ENCODE measurements around the gene SLC7A5. TPM values are rescaled to one million over a fixed set of nuclear protein-coding genes. Genes with fewer than 3 reads are reported as not detected.

SLC7A5 gene
- polyA plus RNA-seq, 2 of the 4 experiments (the other 2 are of a cell fraction): 265 to 972 TPM

DNA sequence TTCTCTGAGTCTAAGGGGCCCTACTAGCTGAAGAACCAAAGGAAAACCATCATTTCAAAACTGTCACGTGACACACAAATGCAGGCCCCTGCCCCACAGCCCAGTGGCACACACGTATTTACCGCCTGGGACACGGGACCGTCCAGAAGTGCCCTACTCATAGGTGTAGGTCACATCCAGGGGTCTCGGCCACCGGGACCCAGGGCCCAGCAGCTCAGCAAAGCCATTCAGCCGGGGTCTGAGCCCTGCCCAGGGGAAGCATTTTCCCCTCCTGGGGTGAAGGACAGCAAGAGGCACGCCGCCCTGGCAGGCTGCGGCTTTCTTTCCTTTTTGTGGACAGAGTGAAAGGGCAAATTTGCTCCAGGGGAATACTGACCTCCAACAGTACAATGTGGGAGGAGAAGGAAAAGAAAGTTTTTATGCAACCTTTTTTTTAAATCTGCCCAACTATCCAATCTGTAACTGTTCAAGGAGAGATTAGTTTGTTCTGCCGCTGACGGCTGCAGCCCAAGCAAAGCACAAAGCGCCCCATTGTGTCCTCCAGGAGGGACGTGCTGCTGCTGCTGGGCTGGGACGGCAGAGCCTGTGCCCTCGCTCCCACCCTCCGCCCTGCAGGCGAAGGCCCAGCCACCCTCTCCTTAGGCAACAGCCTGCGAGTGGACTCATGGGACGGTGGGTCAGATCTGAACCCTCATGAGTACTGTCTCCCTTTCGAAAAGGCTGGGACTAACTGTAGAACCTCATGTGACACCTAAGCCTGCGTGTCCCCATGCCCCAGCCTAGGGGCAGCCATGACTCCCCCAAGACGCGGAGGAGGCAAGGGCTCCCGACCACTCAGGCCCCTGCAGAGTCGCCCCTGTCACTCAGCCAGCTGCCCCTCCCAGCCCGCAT lies 21.3 kb downstream of the SLC7A5 start (continued):
- no peak for TF ChIP-seq REST (IDR thresholded peaks at IDR 0.05)
- TF ChIP-seq EHF (CRISPR knock-in tag; IDR thresholded peaks at IDR 0.05): 0 out of 2 replicates have a peak, but pooled peaks have one; percentile 43
- TF ChIP-seq BHLHE40 (IDR thresholded peaks at IDR 0.05; ENCODE audit: low read depth, low read length): no peak
- no peak for TF ChIP-seq KDM5A (IDR thresholded peaks at IDR 0.05)
- no peak for TF ChIP-seq SMC3 (IDR thresholded peaks at IDR 0.05)
- TF ChIP-seq CHD4 (IDR thresholded peaks at IDR 0.05; ENCODE audit: borderline replicate concordance): no peak

GRCh38 chr16:87847467-87847784 lies 21.9 kb downstream of the SLC7A5 start:
- H3K27ac ChIP-seq: peak overlapping the region; percentile 97 to 99

GRCh38 chr16:87846705-87847466 lies 22.4 kb downstream of the SLC7A5 start:
- Histone ChIP-seq H3K4me1 (peaks cover 100% of the 10 kb centered on the region), H3K27ac (peak overlapping the region; percentile 97 to 99), H3K4me3 (no peak overlapping the region), H3K4me2 (peak overlapping the region; percentile 79), H3K9me3 (no peaks in the 10 kb centered on the region)
- DNase-seq (ENCODE audit: low read depth in 1 of 2, low spot score in 1 of 2) (no peak), FAIRE-seq (no peak), ATAC-seq (no peak)
- POLR2A ChIA-PET: interaction anchor here (0.8 to 1.6 kb wide), 6 partner anchors 13 to 68 kb away, joined by 3 to 6 read pairs (median 4); partner anchors contain the start of gene SLC7A5
- CTCF ChIA-PET: interaction anchor here (0.6 to 15.2 kb wide), 12 partner anchors 9 to 714 kb away, joined by 3 to 246 read pairs (median 4); partner anchors contain the start of gene SLC7A5
- WGBS (ENCODE audit: missing lambda C conversion rate): 75% methylated on average over 22 of the region's 25 CpGs
- TF ChIP-seq HDAC2 (IDR thresholded peaks at IDR 0.05) (no peak), KDM5A (IDR thresholded peaks at IDR 0.05) (no peak), HOXB13 (CRISPR knock-in tag; IDR thresholded peaks at IDR 0.05; ENCODE audit: low read depth) (no peak), BCL3 (IDR thresholded peaks at IDR 0.05) (no peak), MYC (IDR thresholded peaks at IDR 0.05; ENCODE audit: borderline replicate concordance, low read length) (no peak), KDM1A (IDR thresholded peaks at IDR 0.05; ENCODE audit: low read depth) (no peak), SREBF2 (IDR thresholded peaks at IDR 0.05) (no peak), CHD2 (IDR thresholded peaks at IDR 0.05; ENCODE audit: low read length, partially characterized antibody) (no peak), FOSL2 (IDR thresholded peaks at IDR 0.05) (no peak), FOSL2 (CRISPR knock-in tag; IDR thresholded peaks at IDR 0.05) (no peak)
- TF ChIP-seq, protein P1, sequence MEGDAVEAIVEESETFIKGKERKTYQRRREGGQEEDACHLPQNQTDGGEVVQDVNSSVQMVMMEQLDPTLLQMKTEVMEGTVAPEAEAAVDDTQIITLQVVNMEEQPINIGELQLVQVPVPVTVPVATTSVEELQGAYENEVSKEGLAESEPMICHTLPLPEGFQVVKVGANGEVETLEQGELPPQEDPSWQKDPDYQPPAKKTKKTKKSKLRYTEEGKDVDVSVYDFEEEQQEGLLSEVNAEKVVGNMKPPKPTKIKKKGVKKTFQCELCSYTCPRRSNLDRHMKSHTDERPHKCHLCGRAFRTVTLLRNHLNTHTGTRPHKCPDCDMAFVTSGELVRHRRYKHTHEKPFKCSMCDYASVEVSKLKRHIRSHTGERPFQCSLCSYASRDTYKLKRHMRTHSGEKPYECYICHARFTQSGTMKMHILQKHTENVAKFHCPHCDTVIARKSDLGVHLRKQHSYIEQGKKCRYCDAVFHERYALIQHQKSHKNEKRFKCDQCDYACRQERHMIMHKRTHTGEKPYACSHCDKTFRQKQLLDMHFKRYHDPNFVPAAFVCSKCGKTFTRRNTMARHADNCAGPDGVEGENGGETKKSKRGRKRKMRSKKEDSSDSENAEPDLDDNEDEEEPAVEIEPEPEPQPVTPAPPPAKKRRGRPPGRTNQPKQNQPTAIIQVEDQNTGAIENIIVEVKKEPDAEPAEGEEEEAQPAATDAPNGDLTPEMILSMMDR (IDR thresholded peaks at IDR 0.05): no peak

More at GRCh38 chr16:87847467-87847784, 21.9 kb downstream of the SLC7A5 start:
- CTCF ChIA-PET: interaction anchor here (0.6 to 15.2 kb wide), 11 partner anchors 8 to 81 kb away, joined by 3 to 246 read pairs (median 5); partner anchors contain the start of gene SLC7A5
- Histone ChIP-seq H3K4me1 (peaks cover 100% of the 10 kb centered on the region), H3K4me2 (peak overlapping the region; percentile 79), H3K9me3 (no peaks in the 10 kb centered on the region), H3K4me3 (no peak overlapping the region)
- POLR2A ChIA-PET: interaction anchor here (0.9 to 1.6 kb wide), 3 partner anchors 18 to 57 kb away, joined by 4 read pairs; partner anchors contain the start of gene SLC7A5
- ATAC-seq: no peak; a peak in 1 of 6 replicates
- 45% methylated on average over 5 of the region's 8 CpGs for WGBS (ENCODE audit: missing lambda C conversion rate)
- DNase-seq (ENCODE audit: low read depth in 1 of 2, low spot score in 1 of 2): no peak
- TF ChIP-seq GATA3 (IDR thresholded peaks at IDR 0.05; ENCODE audit: borderline replicate concordance) (no peak), CHD2 (IDR thresholded peaks at IDR 0.05; ENCODE audit: low read length, partially characterized antibody) (no peak), NR3C1 (IDR thresholded peaks at IDR 0.05) (no peak), ZFP36 (IDR thresholded peaks at IDR 0.05; ENCODE audit: borderline replicate concordance, partially characterized antibody) (no peak), MAFK (IDR thresholded peaks at IDR 0.05; ENCODE audit: partially characterized antibody) (peak; percentile 84), CBX2 (IDR thresholded peaks at IDR 0.05; ENCODE audit: borderline replicate concordance, low read depth) (no peak), TP53 (CRISPR knock-in tag; IDR thresholded peaks at IDR 0.05) (peak; percentile 79; the same call in 1 of the 2 replicates), MAZ (IDR thresholded peaks at IDR 0.05; ENCODE audit: borderline replicate concordance, low read depth, low read length) (no peak), HDAC2 (IDR thresholded peaks at IDR 0.05) (no peak), TFCP2L1 (CRISPR knock-in tag; IDR thresholded peaks at IDR 0.05) (no peak), POLR2AphosphoS2 (conservative IDR thresholded peaks at IDR 0.05; ENCODE audit: low read length) (peak; percentile 51; the same call in 1 of the 2 replicates)
- TF ChIP-seq, protein P2, sequence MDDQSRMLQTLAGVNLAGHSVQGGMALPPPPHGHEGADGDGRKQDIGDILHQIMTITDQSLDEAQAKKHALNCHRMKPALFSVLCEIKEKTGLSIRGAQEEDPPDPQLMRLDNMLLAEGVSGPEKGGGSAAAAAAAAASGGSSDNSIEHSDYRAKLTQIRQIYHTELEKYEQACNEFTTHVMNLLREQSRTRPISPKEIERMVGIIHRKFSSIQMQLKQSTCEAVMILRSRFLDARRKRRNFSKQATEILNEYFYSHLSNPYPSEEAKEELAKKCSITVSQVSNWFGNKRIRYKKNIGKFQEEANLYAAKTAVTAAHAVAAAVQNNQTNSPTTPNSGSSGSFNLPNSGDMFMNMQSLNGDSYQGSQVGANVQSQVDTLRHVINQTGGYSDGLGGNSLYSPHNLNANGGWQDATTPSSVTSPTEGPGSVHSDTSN (IDR thresholded peaks at IDR 0.05): no peak
- TF ChIP-seq, protein P3, sequence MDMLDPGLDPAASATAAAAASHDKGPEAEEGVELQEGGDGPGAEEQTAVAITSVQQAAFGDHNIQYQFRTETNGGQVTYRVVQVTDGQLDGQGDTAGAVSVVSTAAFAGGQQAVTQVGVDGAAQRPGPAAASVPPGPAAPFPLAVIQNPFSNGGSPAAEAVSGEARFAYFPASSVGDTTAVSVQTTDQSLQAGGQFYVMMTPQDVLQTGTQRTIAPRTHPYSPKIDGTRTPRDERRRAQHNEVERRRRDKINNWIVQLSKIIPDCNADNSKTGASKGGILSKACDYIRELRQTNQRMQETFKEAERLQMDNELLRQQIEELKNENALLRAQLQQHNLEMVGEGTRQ (IDR thresholded peaks at IDR 0.05): peak; percentile 60
- FAIRE-seq: no peak

All from A549 (cell line).